ENCODE results near the gene MORN1. TPM values are rescaled to one million over a fixed set of nuclear protein-coding genes. Genes with fewer than 3 reads are reported as not detected.
A peak's percentile ranks its signal among the peaks of the same experiment; 100 is the strongest.

Gene MORN1
- total RNA-seq, 6 experiments from 2014 or later: 5.3 to 8.9 (median 6.9) TPM

DNA sequence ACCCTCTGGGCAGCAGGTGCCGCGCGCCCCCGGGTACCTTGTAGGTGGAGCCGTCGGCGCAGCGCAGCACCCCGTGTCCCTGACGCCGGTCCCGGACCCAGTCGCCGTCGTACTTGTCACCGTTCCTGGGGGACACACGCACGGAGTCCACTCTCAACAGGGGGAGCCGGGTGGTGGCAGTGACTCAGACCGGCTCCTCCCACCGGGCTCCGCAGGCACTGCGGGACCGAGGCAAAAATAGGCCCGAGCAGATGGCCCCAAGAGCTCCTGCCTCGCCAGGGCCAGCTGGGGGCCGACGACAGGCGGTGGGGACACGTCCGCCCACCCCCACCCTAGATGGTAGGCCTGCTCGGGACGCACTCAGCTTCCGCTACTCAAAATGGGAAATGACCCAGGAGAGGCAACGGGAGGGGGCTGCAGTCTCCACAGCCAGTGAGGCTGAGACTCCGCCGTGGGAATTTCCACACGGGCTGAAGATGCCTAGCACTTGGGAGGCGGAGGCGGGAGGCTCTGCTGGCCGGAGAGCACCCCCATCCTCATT lies 6.3 kb downstream of the MORN1 start:
- Mint-ChIP-seq H3K36me3 (ENCODE audit: low read depth) (no peaks in the 10 kb centered on the region), H3K27me3 (ENCODE audit: insufficient read depth) (no peaks in the 10 kb centered on the region), H3K9me3 (no peaks in the 10 kb centered on the region), H3K4me1 (ENCODE audit: low read depth) (peaks cover 2% of the 10 kb centered on the region), H3K27ac (no peak overlapping the region), H3K4me3 (no peak overlapping the region)
- TF ChIP-seq CTCF (IDR thresholded peaks at IDR 0.05): no peak
- no peak for DNase-seq

DNA sequence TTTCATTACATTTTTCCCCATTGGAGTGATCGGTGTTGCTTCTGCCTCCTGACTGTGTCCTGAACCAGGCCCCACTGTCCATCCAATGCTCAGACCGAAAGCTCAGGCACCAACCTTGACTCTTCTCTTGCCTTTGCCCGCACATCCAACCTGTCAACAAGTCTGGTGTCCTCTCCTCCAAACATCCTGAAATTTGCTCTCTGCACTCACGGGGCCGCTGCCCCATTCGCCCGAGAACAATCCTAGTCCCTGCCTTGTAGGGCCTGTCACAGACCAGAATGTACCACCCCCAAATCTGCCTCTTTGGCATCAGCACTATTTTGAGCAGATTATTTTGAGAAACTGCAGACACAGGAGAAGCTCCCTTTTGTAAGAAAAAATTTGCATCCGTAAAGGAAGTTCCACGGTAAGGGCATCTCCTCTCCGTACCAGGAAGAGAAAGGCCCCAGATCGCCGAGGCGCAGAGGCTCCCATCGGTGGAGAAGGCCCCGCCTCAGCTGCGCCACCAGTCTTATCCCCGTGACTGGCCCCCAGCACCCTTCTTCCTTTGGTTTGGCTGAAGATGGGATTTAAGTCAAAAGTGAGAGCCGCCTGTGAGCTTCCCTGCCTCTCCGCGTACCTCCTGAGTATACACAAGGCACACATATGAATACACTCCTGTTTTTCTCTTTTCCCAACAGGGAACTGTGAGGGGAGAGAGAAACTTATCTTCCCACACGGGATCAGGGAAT lies 7.1 kb downstream of the MORN1 start:
- H3K36me3 Mint-ChIP-seq (ENCODE audit: low read depth): no peaks in the 10 kb centered on the region
- no peak for DNase-seq
- no peaks in the 10 kb centered on the region; the same call in 1 of the 2 replicates for H3K27me3 Mint-ChIP-seq (ENCODE audit: insufficient read depth)
- H3K27ac Mint-ChIP-seq: no peak overlapping the region
- no peaks in the 10 kb centered on the region for H3K9me3 Mint-ChIP-seq
- no peak for TF ChIP-seq CTCF (IDR thresholded peaks at IDR 0.05)
- H3K4me3 Mint-ChIP-seq: no peak overlapping the region
- no peaks in the 10 kb centered on the region for H3K4me1 Mint-ChIP-seq (ENCODE audit: low read depth)

DNA sequence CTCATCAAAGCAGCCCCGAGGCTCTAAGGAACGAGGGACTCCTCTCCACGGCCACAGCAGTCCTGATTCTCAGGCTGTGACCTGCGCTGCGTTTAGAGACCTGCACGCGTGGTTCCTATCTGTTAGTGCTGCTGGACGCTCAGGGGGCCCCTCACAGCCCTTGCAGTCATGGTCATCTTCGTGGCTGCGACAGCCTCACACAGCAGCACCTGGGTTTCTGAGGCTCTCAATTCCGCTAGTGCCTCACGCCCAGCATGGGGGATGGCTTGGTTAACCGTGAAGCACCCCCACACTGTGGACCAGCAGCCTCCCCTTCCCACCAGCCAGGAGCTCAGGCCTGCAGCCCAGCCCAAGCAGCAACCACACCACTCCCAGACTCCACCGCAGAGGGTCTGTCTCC lies 7.8 kb downstream of the MORN1 start:
- H3K4me3 Mint-ChIP-seq: no peak overlapping the region
- TF ChIP-seq CTCF (IDR thresholded peaks at IDR 0.05): no peak
- H3K9me3 Mint-ChIP-seq: no peaks in the 10 kb centered on the region
- H3K36me3 Mint-ChIP-seq (ENCODE audit: low read depth): no peaks in the 10 kb centered on the region
- no peak for DNase-seq
- H3K27ac Mint-ChIP-seq: no peak overlapping the region
- peaks cover 2% of the 10 kb centered on the region for H3K27me3 Mint-ChIP-seq (ENCODE audit: insufficient read depth)
- no peaks in the 10 kb centered on the region for H3K4me1 Mint-ChIP-seq (ENCODE audit: low read depth)

- H3K27ac Mint-ChIP-seq: no peak overlapping the region
- H3K4me1 Mint-ChIP-seq (ENCODE audit: low read depth): no peaks in the 10 kb centered on the region
- TF ChIP-seq CTCF (IDR thresholded peaks at IDR 0.05): peak; percentile 67
- peaks cover 2% of the 10 kb centered on the region for H3K27me3 Mint-ChIP-seq (ENCODE audit: insufficient read depth)
- H3K4me3 Mint-ChIP-seq: no peak overlapping the region
- no peaks in the 10 kb centered on the region for H3K9me3 Mint-ChIP-seq
- H3K36me3 Mint-ChIP-seq (ENCODE audit: low read depth): no peaks in the 10 kb centered on the region
- peak; percentile 37 for DNase-seq
Observed at GRCh38 chr1:2382621-2383361, 8.6 kb downstream of the MORN1 start.

GRCh38 chr1:2381741-2382620 lies 9.4 kb downstream of the MORN1 start:
- peak; percentile 59 for DNase-seq
- Mint-ChIP-seq H3K36me3 (ENCODE audit: low read depth) (no peaks in the 10 kb centered on the region), H3K4me3 (no peak overlapping the region), H3K4me1 (ENCODE audit: low read depth) (no peaks in the 10 kb centered on the region), H3K9me3 (no peaks in the 10 kb centered on the region), H3K27ac (no peak overlapping the region), H3K27me3 (ENCODE audit: insufficient read depth) (peaks cover 2% of the 10 kb centered on the region)
- peak; percentile 98 for TF ChIP-seq CTCF (IDR thresholded peaks at IDR 0.05)
